ENCODE measurements around the gene FAAP20. TPM values are rescaled to one million over a fixed set of nuclear protein-coding genes. Genes with fewer than 3 reads are reported as not detected.

FAAP20 gene
- total and polyA plus RNA-seq, 2 of the 8 experiments (the other 6 are each of a cell fraction or from before 2014, with no cell fraction given): 58.4 to 99.8 TPM

GRCh38 chr1:2158272-2158671 lies 36.3 kb downstream of the FAAP20 start:
- Histone ChIP-seq H3K4me2 (ENCODE audit: insufficient read depth in 1 of 2, low read depth in 2 of 2, low read length in 2 of 2) (no peak overlapping the region), H2BK5ac (ENCODE audit: low read depth, low read length) (no peak overlapping the region), H3K9me3 (ENCODE audit: insufficient read depth in 2 of 2, low read depth in 1 of 2, low read length in 1 of 2) (no peaks in the 10 kb centered on the region), H2BK20ac (ENCODE audit: low read length) (no peak overlapping the region), H2BK15ac (ENCODE audit: low read length) (no peak overlapping the region), H4K8ac (ENCODE audit: extremely low read depth, insufficient read depth, low read length) (no peak overlapping the region), H3K56ac (replicated peaks; ENCODE audit: insufficient read length, low read depth, low read length) (no peak overlapping the region), H3K4me3 (ENCODE audit: extremely low read depth in 1 of 4, insufficient read depth in 2 of 4, low read depth in 3 of 4, low read length in 4 of 4) (no peak overlapping the region), H3K14ac (ENCODE audit: insufficient read length) (no peak overlapping the region), H3K9ac (replicated peaks in 1 of 4; ENCODE audit: extremely low read depth in 1 of 4, low read depth in 3 of 4, low read length in 3 of 4) (no peak overlapping the region), H3K18ac (ENCODE audit: extremely low read depth, low read length) (no peak overlapping the region), H3K23me2 (ENCODE audit: low read depth, low read length) (peaks cover 9% of the 10 kb centered on the region; the same call in 1 of the 2 replicates), H3K4me1 (replicated peaks in 1 of 4; ENCODE audit: control insufficient read depth in 3 of 4, insufficient read depth in 4 of 4, low read length in 3 of 4) (no peaks in the 10 kb centered on the region), H2AFZ (ENCODE audit: low read length) (no peak overlapping the region), H4K5ac (ENCODE audit: insufficient read length, low read depth, low read length) (no peak overlapping the region), H3K4ac (replicated peaks; ENCODE audit: insufficient read length, low read depth, low read length) (no peak overlapping the region), H3K23ac (ENCODE audit: insufficient read length) (no peak overlapping the region), H3K36me3 (ENCODE audit: control insufficient read depth in 2 of 4, insufficient read depth in 4 of 4, low read length in 3 of 4) (peaks cover 3 to 12% (median 4%) of the 10 kb centered on the region in 4 experiments; a peak in 4 of 8 replicates), H3K27me3 (replicated peaks in 1 of 4; ENCODE audit: control insufficient read depth in 3 of 4, extremely low read depth in 1 of 4, insufficient read depth in 3 of 4, low read length in 3 of 4) (no peaks in the 10 kb centered on the region), H3K79me1 (ENCODE audit: low read depth, low read length) (peaks cover 3% of the 10 kb centered on the region; the same call in 1 of the 2 replicates), H2BK12ac (ENCODE audit: low read depth, low read length) (no peak overlapping the region), H4K91ac (replicated peaks; ENCODE audit: insufficient read length, low read length) (no peak overlapping the region), H2BK120ac (replicated peaks; ENCODE audit: low read depth, low read length) (no peak overlapping the region), H4K20me1 (replicated peaks in 1 of 2; ENCODE audit: control insufficient read depth in 1 of 2, insufficient read depth in 2 of 2, low read length in 2 of 2) (peaks cover 0 to 10% of the 10 kb centered on the region in 2 experiments), H3K27ac (ENCODE audit: low read depth, low read length) (no peak overlapping the region), H3K79me2 (ENCODE audit: control insufficient read depth in 1 of 2, insufficient read depth in 2 of 2, low read length in 2 of 2) (peaks cover 0 to 4% of the 10 kb centered on the region in 2 experiments; a peak in 1 of 4 replicates), H2AK5ac (ENCODE audit: low read depth, low read length) (no peak overlapping the region)
- CTCF ChIA-PET (ENCODE audit: partially characterized antibody): interaction anchor here (0.7 to 1.6 kb wide), 4 partner anchors 15 to 303 kb away, joined by 3 to 5 read pairs (median 4); no protein-coding TSS in a partner anchor
- DNase-seq (ENCODE audit: low read depth in 1 of 2, low spot score in 2 of 2) (no peak), FAIRE-seq (no peak)
- WGBS, 2 experiments (ENCODE audit: extremely low coverage in 1 of 2, insufficient coverage in 1 of 2, insufficient read length in 1 of 2, insufficient replicate concordance in 2 of 2, low coverage in 1 of 2, low lambda C conversion rate in 2 of 2, missing lambda C conversion rate in 1 of 2): 93% methylated on average over 16 of the region's 16 CpGs; no CpG with 5 or more reads in 1 of the 2 experiments
- POLR2A ChIA-PET (ENCODE audit: partially characterized antibody): interaction anchor here (0.9 kb wide), 1 partner anchor 24 kb away, joined by 4 read pairs; no protein-coding TSS in a partner anchor
- no peak for TF ChIP-seq SRF (IDR thresholded peaks at IDR 0.05; ENCODE audit: low read depth, low read length)
- no peak for TF ChIP-seq E2F6 (IDR thresholded peaks at IDR 0.05)
- no peak for TF ChIP-seq CTCF (IDR thresholded peaks at IDR 0.05; ENCODE audit: control extremely low read depth in 1 of 3, insufficient read depth in 1 of 3, low read depth in 1 of 3, low read length in 3 of 3)
- no peak for TF ChIP-seq KDM4A (IDR thresholded peaks at IDR 0.05; ENCODE audit: low read depth, low read length, severe bottlenecking)
- TF ChIP-seq POLR2A (IDR thresholded peaks at IDR 0.05; ENCODE audit: control extremely low read depth in 1 of 2, low read depth in 2 of 2, low read length in 2 of 2): no peak
- no peak for TF ChIP-seq EGR1 (IDR thresholded peaks at IDR 0.05; ENCODE audit: borderline replicate concordance, low read depth, low read length)
- TF ChIP-seq BRCA1 (IDR thresholded peaks at IDR 0.05; ENCODE audit: low read depth, low read length): no peak
- TF ChIP-seq RBBP5 (IDR thresholded peaks at IDR 0.05; ENCODE audit: borderline replicate concordance, low read depth, low read length): no peak
- TF ChIP-seq TAF7 (optimal IDR thresholded peaks at IDR 0.05; ENCODE audit: borderline replicate concordance, low read depth, low read length): no peak
- no peak for TF ChIP-seq SIRT6 (IDR thresholded peaks at IDR 0.05; ENCODE audit: low read length)
- TF ChIP-seq JUND (IDR thresholded peaks at IDR 0.05; ENCODE audit: low read length): no peak

All from H1 (cell line).